Breast epithelium (tissue), 3 donors: ENCODE data around the gene P2RX2.

ENCODE experiments used
- CTCF ChIP-seq, 3 donors: fragments of 450-650 bp; IDR thresholded peaks; one replicate each; pipeline ENCODE4 v1.5.1; 2016 to 2017; ENCODE audit warnings: antibody characterized with exemption in 3 of 3, mild to moderate bottlenecking in 3 of 3, moderate library complexity in 3 of 3
- POLR2A ChIP-seq: fragments of 450-650 bp; IDR thresholded peaks from one replicate; pipeline ENCODE4 v1.6.1; 2016; ENCODE audit warnings: antibody characterized with exemption, mild to moderate bottlenecking, moderate library complexity
- POLR2AphosphoS5 ChIP-seq, 3 donors: sonication (generic); formaldehyde crosslinking; IDR thresholded peaks; one replicate each; pipeline ENCODE4 v1.6.1; 2017; ENCODE audit warnings: antibody characterized with exemption in 3 of 3

- no peak for TF ChIP-seq CTCF (IDR thresholded peaks at IDR 0.05)
- no peak for TF ChIP-seq POLR2A
- TF ChIP-seq POLR2AphosphoS5 (IDR thresholded peaks at IDR 0.05) = no peak
Measured at GRCh38 chr12:132633398-132633797, 14.8 kb downstream of the P2RX2 start.
